HepG2 (cell line): ENCODE data around the gene HOXA5.
A peak's percentile ranks its signal among the peaks of the same experiment; 100 is the strongest.

ENCODE experiments used
- CREM ChIP-seq, 2 experiments: sonication (generic) in 1 of 2; formaldehyde crosslinking in 1 of 2; IDR thresholded peaks; 2 replicates each; pipeline versions ENCODE4 v1.4.0 to v1.6.1; 2016 to 2020; ENCODE audit warnings: antibody characterized with exemption in 1 of 2, mild to moderate bottlenecking in 1 of 2, missing genetic modification reagents in 1 of 2
- ELK4 ChIP-seq: sonication (generic); formaldehyde crosslinking; IDR thresholded peaks from 2 replicates; pipeline ENCODE4 v1.9.0; 2021; ENCODE audit warnings: missing genetic modification reagents, borderline replicate concordance
- FOSL2 ChIP-seq: sonication (generic); formaldehyde crosslinking; IDR thresholded peaks from 2 replicates; pipeline ENCODE4 v1.4.0; 2020; ENCODE audit warnings: missing genetic modification reagents
- JUND ChIP-seq: sonication (generic); formaldehyde crosslinking; IDR thresholded peaks from 2 replicates; pipeline ENCODE4 v1.8.0; 2022; ENCODE audit warnings: mild to moderate bottlenecking, missing genetic modification reagents
- MXD1 ChIP-seq: sonication (generic); formaldehyde crosslinking; IDR thresholded peaks from 2 replicates; pipeline ENCODE4 v1.4.0; 2020; ENCODE audit warnings: mild to moderate bottlenecking, missing genetic modification reagents
- NFKB2 ChIP-seq: sonication (generic); formaldehyde crosslinking; IDR thresholded peaks from 2 replicates; pipeline ENCODE4 v1.4.0; 2020; ENCODE audit warnings: missing genetic modification reagents, borderline replicate concordance
- POLR2A ChIP-seq, 2 experiments: IDR thresholded peaks; 2 replicates each; pipeline ENCODE4 v1.6.1; 2011; ENCODE audit warnings: low read depth in 2 of 2, low read length in 2 of 2, mild to moderate bottlenecking in 1 of 2, moderate library complexity in 1 of 2; ENCODE audit not compliant: insufficient read depth in 1 of 2
- SIX1 ChIP-seq: sonication (generic); formaldehyde crosslinking; IDR thresholded peaks from 2 replicates; pipeline ENCODE4 v1.4.0; 2020; ENCODE audit warnings: missing genetic modification reagents, borderline replicate concordance
- TAF1 ChIP-seq: sonication (generic); formaldehyde crosslinking; IDR thresholded peaks from 2 replicates; pipeline ENCODE4 v1.4.0; 2020; ENCODE audit warnings: missing genetic modification reagents
- ZFP36 ChIP-seq: fragments of 150-350 bp; IDR thresholded peaks from 2 replicates; pipeline ENCODE4 v1.6.1; 2018; ENCODE audit warnings: borderline replicate concordance, low read length, low read depth; ENCODE audit not compliant: partially characterized antibody
- ZNF138 ChIP-seq: sonication (generic); formaldehyde crosslinking; IDR thresholded peaks from 2 replicates; pipeline ENCODE4 v1.5.0; 2020; ENCODE audit warnings: mild to moderate bottlenecking, low read depth, missing genetic modification reagents
- ZNF264 ChIP-seq: sonication (generic); formaldehyde crosslinking; IDR thresholded peaks from 2 replicates; pipeline ENCODE4 v1.4.0; 2020; ENCODE audit warnings: missing genetic modification reagents
- ZZZ3 ChIP-seq: sonication (generic); formaldehyde crosslinking; IDR thresholded peaks from 2 replicates; pipeline ENCODE4 v1.4.0; 2020; ENCODE audit warnings: missing genetic modification reagents, mild to moderate bottlenecking, borderline replicate concordance

- no peak for TF ChIP-seq ZNF138
- TF ChIP-seq NFKB2 (CRISPR knock-in tag) = no peak
- TF ChIP-seq MXD1 (CRISPR knock-in tag) = 0 out of 2 replicates have a peak, but pooled peaks have one; percentile 13
- no peak for TF ChIP-seq SIX1 (CRISPR knock-in tag)
- TF ChIP-seq ELK4 = no peak
- no peak for TF ChIP-seq TAF1 (CRISPR knock-in tag)
- no peak for TF ChIP-seq POLR2A (IDR thresholded peaks at IDR 0.05; ENCODE audit: insufficient read depth in 1 of 2, low read depth in 2 of 2, low read length in 2 of 2)
- TF ChIP-seq CREM (IDR thresholded peaks at IDR 0.05) = no peak
- no peak for TF ChIP-seq CREM (CRISPR knock-in tag; IDR thresholded peaks at IDR 0.05)
- no peak for TF ChIP-seq ZFP36
- TF ChIP-seq JUND (CRISPR knock-in tag) = no peak
- TF ChIP-seq FOSL2 (CRISPR knock-in tag) = no peak
- no peak for TF ChIP-seq ZNF264 (CRISPR knock-in tag)
- no peak for TF ChIP-seq ZZZ3 (CRISPR knock-in tag)
These were observed 880 bp downstream of the HOXA5 start for GRCh38 chr7:27142580-27143022.
